NCI-H1105 treated with DMSO at 0.1 percent for 48 hours (cell line): ENCODE results near the gene TOB1.
"Not testable (repeated sequence)": the region's sequence is repeated elsewhere in the genome, so short reads cannot be mapped to it uniquely, and the experiment has no call there.

Source experiments
- DNase-seq: peaks from one replicate; lab custom pipeline; 2025; lab: John Stamatoyannopoulos, UW

TOB1 gene

DNA sequence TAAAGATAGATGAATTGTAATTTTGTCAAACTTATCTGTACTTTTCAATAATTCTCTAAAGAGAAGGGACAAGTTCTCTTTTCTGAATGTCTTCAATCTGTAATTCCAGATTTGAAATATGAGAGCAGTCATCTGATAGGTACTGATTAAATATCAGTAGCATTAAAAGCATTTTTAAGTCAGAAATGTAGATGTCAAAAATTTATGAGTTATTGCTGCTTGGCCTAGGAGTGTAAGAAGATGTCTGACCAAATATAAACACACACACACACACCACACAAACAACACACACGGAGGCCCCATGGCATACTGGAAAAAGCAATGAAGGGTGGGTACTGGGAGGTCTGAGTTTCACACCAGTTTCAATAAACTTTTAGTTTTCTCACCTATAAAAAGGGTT is 2.4 kb upstream of the TOB1 start:
- no peak for DNase-seq

DNA sequence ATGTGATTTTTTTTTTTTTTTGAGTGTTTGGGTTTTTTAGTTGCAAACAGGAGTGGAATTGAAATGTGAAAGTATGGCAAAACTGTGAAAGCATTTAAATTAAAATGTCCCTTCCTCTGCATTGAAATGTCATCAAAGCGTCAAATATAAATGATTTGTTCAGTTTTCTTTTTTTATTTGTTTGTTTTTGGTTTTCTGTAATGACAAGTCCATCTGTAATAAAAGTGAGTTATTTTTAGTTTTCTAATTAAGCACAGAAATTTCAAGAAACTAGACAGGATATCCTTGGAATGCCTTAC is 1.9 kb upstream of the TOB1 start:
- DNase-seq, result no peak

DNA sequence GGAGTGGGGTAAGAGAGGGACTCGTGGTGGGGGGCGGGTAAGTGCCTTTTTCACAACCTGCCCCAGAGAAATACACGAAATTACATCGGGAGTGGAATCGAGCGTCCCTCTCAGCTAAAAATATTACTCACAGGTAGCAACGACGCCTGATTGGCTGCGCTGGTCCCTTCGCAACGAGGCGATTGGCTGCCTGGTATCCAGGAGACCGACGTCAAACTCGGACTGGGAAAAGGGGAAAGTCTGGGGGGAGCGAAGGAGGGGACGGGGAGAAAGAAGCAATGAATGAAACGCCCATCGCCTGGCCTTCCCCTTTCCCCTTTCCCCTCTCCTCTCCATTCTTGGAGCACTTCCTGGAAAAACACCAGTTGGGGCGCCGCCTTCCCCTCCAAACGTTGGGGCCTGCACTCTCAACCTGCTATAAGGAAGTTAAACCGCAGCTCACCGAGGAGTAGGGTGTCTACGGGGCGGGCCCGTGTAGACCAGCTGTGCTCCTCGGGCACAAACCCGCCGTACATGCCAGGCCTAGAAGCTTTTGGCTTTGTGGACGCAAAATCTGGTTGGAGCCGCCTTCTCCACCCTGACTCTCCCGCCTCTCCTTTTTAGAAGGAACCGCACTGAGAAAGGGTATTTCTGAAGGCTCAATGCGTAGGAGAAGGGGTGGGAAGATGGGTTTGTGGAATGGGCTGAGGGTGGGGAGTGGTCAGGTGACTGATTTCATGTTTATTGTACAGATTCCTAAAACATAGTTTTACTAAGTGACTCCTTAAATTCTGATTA is 1.4 kb upstream of the TOB1 start:
- DNase-seq, result peak; percentile 92

DNA sequence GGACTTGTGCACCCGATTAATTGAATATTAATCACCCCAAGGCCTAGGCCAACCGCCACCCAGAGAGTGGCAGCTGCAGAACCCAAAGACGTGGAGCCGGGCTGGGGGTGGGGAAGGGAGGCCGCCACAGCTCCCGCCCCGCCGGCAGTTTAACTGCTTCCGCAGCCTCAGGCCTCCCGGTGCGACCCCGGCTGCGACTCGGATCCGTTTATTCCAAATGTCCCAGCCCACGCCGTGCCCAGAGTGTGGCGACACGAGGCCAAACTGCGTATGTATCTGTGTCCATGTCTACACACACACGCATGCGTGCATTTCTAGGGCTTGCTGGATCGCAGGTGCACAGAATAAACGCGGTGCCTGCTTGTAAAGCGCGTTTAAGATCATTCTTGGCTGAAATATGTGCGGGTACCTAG is 802 bp upstream of the TOB1 start:
- DNase-seq, result no peak

DNA sequence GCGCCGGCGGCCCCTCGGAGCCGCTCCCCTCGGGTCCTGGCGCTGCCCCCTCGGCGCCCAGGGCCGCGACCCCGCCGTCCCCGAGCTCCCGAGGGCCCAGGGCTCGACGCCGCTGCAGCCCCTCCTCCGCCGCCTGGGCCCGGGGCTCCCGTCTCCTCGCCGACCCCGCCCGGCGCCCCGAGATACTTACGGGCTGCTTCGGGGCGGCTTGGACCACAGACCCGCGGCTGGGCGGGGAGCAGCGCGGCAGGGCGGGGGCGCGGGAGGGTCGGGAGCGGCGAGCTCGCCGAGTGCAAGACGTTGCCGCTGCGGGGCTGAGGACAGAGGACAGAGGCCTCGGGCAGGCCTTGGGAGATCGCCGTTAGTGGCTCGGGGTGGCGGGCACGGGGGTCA is 290 bp downstream of the TOB1 start:
- DNase-seq, result no peak

DNA sequence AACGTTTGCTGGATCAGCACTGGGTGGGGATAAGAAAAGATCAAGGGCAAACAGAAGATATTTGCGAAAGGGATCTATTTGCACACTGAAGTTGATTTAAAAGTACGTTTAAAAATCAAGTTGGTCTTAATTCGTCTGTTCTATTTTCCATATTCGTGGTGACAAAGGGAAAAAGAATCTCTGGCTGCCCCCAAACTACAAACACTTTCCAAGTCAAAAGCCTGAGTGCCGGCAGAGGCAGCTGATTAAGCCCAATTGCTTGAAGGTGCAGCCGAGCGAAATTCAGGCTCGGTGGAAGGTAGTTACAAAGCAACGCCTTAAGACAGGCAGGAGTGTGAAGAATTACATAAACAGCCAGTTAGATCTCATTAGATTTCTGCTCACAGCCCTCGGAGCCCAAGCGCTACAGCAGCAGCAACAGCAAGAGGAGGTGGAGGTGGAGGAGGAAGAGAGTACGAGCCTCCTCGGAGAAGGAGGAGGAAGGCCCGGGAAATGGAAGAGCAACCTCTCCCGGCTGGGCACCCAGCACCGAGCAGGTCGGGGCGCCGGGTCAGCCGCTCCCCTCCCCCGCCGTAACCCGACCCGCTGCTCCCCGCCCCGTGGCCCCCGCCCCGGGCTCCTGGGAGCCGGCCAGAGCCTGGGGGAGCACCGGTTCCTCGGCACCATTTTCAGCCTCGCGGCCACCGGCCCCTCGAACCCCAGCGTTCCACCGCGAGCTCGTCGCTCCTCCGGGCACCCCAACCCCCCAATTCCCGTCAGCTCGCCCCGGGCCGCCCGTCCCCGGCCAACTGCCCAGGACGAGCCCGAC is 890 bp downstream of the TOB1 start:
- DNase-seq, result peak; percentile 46

DNA sequence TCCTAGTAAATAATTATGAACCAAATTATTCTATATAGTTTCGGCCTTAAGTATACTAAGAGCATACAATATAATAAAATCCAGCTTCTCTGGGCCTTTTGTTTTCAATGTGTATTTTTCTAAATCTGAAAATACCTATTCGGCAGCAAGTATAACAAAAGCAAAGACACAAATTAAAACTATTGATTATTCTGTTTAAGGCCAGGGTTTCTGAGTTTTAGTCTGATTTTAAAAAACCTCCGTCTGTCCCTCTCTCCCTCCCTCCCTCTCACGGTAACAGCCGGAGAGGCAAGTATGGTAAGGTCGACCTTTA is 1.5 kb downstream of the TOB1 start:
- no peak for DNase-seq

DNA sequence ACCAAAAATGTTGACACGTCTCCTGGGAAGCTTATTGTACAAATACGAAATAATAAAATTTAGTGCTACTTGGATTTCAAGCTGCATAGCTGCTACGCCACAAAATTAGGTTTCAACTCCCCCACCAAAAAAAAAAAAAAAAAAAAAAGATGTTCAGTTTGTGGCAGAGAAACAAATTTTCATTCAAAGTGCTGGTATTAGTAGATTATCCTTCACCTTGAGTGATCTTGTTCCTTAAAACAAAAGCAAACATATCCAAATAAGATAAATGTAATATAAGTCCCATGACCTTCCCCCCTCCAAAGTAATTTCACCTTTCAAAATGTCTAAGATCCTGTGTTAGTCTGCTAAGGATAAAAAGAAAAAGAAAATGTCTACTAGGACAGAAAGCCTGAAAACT is 2.2 kb downstream of the TOB1 start:
- DNase-seq, result no peak

DNA sequence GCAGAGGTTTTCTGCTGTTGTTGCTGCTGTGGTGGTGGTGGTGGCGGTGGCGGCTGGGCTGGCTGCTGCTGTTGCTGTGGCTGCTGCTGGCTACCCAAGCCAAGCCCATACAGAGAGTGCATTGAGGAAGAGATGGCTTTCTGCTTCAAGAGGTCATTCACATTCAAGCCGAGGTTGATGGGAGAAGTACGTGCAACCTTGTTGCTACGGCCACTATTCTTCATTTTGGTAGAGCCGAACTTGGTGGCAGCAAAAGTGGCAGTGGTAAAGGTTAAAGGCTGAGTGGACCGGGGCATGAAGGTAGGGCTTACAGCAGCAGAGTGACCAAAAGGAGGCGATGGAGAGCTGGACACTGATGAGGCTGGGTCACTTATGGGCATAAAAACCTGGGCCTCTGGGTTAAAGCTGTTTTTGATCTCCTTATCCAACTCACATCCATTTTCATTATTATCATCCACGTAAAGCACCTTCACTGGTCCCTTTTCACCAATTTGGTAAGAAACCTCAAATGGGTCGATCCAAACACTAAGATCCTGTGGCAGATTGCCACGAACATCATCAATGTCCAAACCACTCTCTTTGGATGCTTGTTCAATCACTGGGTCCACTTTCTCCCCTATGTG is 2.8 kb downstream of the TOB1 start:
- DNase-seq, result no peak

DNA sequence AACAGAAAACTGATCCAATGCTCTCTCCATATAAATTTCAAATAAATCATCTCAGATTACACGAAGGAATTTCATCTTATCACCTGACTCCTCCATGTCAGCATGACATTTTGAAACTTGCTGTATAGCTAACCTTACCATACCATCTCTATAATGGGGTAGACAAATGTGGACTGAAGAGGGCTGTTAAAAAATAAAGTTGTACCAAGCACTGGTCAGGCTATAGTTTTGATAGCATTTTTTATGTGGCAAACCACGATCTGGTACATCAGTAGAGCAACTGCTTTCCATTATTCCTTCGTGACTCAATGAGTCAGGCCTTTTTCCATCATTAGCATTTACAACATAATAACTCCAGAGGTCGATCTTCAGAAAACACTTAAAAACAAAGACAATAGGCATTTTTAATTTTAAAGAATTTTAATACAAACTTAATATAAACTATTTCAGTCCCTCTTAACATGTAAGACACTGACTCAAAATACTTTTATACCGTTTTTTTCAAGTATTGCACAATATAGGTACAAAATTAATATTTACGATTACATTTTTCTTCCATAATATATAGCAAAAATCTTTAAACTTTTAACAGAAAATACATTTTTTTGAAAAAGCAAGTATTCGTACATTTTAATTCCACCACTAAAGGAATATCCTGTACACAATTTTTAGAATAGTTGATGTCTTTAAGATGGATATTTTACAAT is 4.2 kb downstream of the TOB1 start:
- no peak for DNase-seq

DNA sequence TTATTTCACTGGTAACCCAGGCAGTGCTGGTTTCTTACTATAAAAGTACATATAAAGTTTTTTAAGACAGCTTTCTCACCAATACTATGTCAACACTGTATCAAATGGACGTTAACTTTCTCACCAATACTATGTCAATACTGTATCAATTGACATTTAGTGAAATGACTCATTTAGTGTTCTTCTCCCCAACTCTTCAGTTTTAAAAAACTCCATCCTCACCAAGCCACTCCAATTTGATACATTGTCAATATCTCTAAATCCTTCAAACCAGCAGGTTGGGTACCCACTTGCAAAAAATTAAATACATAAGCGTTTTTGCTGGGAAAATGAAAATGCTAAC is 4.8 kb downstream of the TOB1 start:
- no peak for DNase-seq

DNA sequence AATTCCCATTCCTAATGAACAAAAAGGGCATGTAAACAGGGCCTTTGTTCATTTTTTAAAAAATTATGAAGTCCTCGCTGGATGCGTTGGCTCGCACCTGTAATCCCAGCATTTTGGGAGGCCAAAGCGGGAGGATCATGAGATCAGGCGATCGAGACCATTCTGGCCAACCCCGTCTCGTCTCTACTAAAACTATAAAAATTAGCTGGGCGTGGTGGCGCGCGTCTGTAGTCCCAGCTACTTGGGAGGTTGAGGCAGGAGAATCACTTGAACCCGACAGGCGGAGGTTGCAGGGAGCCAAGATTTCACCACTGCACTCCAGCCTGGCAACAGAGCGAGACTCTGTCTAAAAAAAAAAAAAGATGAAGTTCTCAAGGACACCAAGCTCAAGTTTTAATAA is 6.4 kb downstream of the TOB1 start:
- DNase-seq, result not testable (repeated sequence)

DNA sequence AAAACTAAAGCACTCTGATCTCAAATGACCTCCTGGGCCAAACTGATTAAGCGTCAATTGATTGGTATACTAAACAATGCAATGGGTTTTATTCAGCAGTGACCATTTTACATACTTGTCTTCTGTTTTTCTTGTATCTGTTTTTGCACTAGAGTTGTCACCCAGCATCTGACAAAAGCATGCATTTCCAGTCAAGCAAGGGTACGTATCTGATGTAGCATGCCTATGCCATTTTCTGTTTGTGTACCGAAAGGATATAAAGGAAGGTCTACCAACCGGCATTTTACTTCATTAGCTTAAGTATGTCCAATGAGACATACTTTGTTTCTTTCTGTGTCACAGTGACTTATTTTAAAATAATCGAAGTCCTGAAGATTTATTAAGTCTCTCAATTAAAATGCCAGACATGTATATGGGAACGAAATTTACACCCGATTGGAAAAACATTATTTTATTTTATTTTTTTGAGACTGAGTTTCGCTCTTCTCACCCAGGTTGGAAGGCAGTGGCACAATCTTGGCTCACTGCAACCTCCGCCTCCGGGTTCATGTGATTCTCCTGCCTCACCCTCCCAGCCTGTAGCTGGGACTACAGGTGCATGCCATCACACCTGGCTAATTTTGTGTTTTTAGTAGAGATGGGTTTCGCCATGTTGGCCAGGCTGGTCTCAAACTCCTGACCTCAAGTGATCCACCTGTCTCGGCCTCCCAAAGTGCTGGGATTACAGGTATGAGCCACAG is 7.5 kb downstream of the TOB1 start:
- DNase-seq, result no peak

DNA sequence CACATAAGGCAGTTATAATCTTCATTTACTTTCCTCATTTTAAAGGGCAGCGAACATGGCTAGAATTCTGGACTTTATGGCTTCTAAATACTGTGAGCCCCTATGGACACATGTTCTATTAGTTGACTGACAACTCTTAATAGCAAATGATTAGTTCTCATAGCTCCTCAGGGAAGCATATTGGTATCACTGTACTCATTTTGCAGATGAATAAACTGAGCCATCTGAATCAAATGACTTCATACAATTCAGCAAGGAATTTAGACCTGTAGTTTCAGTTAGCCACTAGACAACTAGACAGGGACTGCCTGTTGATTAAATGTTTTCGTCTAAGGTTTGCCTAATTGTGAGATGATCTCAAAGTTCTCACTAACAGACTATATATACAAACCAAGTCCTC is 9.7 kb downstream of the TOB1 start:
- DNase-seq, result no peak

DNA sequence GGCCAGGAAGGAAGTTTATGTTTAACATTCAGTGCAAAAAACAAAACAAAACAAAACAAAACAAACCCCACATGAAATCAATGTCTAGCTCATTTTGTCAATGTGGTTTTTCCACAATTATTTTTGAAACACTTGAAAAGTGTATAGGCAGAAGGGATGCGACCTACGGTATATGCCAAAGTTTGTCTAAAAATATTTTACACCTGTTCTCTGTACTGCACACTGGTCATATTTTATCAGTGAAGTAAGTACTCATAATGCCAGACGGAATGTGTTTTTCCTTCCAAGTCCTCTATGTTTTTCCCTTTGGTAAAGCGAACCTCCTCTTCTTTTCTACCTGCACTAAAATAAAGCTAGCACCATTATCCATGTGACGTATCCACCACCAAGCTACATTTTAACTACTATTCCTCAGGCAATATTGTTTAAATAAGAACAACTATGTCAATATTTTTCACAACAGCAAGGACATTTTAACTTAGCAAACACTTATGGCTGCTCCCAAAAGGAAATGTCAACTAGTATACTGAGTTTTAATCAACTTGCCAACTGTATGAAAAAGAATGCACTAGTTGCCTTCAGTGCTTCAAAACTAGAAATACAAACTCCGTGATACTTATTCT is 10.3 kb downstream of the TOB1 start:
- no peak for DNase-seq

DNA sequence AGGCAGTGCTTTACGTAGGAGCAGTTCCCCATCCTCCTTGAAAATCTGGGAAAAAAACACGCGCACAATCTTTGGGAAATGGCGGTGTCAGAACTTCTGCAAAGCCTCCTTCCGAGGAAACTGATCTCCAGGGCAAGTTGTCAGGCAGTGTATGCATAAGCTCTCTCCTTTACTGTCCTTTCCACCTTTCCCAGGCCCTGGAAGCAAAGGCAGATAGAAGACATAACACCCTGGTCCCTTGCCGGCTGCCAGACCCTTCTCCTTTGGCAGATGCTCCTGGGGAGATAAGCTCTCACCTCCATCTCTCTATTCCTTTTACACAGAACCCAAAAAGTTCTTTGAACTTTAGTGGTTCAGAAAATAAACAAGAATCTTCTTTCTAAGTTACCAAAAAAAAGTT is 12.4 kb downstream of the TOB1 start:
- DNase-seq, result no peak

DNA sequence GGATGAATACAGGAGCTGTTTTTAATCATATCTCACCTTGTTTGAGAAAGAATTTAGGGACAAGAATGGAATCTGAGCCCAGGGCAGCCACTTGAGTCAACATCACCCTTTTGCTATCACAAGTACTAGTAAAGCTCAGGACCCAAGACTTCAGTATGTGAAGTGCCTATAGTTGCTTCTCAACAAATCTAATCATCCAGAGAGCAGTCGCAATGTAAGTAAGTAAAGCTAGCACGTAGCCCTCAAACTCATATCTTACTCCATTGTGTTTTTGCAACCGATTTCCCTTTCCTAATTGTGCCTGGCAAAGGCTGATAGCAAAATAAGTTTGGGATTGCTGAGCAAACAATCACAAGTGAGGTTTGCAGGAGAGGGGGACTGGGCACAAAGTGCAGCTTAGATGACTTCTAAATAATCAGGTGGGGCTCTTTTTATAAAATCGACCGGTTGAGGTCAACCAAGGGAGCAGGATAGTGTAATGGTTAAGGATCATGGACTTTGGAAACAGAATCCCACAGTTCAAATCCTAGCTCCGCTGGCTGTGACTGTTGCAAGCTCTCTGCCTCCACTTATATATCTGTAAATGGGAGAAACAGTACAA is 13.0 kb downstream of the TOB1 start:
- no peak for DNase-seq

DNA sequence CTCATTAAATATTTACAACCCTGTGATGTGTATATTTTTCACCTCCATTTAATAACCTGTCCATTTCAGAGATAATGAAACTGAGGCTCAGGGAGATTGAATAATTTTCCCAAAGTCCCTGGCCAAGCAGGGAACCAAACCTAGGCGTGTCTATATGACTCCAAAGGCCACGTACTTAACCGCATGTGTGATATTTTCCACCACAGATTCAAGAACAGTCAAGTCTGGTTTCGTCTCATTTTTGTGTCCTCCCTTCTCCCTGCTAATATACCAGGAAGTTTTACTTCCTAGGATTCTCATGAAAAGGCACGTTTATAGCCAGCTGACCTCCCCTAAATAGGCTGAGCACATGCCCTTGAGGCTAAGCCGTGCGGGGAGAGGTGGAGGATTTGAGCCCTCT is 15.5 kb downstream of the TOB1 start:
- no peak for DNase-seq

DNA sequence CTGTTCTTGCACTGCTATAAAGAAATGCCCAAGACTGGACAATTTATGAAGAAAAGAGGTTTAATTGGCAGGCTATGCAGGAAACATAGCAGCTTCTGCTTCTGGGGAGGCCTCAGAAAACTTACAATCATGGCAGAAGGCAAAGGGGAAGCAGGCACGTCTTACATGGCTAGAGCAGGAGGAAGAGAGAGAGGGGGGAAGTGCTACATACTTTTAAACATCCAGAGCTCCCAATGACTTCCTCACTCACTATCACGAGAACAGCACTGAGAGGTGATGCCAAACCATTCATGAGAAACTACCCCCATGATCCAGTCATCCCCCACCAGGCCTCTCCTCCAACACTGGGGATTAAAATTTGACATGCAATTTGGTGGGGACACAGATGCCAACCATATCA is 17.4 kb downstream of the TOB1 start:
- DNase-seq, result no peak

DNA sequence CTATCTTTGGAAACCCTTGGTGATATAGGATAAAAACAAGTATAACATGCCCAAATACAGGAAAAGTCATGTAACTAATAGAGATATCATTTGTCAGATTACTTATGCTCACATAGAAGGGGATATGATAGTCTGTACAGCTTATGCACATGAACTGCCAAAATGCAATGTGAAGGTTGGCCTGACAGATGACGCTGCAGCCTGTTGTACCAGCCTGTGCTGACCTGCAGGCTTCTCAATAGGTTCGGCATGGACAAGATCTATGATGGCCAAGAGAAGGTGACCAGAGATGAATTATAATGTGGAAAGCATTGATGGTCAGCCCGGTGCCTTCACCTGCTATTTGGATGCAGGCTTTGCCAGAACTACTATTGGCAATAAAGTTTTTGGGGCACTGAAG is 18.1 kb downstream of the TOB1 start:
- DNase-seq, result no peak

DNA sequence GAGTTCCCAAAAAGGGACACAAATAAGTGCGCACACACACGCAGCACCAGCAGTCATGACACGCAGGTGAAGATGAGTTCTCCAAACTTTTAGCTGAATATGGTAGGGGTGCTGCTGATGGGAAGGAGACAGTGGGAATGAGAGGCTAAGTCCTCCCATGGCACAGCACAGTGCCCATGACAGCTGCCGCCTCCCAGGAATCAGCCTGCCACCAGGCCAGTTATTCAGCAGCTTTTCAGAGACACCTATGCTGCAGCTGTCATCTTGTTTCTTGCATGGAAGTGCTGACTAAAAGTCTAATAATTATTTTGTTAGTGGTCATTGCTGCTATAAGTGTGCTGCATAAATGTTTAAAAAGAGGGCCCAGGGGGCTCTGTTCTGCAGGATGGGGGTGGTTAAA is 18.6 kb downstream of the TOB1 start:
- DNase-seq, result no peak
